ENCODE measurements around the gene GPC6. TPM values are rescaled to one million over a fixed set of nuclear protein-coding genes. Genes with fewer than 3 reads are reported as not detected.

The GPC6 gene
- total RNA-seq, 2 donors from 2014 or later = 1.6 to 4.0 TPM

DNA sequence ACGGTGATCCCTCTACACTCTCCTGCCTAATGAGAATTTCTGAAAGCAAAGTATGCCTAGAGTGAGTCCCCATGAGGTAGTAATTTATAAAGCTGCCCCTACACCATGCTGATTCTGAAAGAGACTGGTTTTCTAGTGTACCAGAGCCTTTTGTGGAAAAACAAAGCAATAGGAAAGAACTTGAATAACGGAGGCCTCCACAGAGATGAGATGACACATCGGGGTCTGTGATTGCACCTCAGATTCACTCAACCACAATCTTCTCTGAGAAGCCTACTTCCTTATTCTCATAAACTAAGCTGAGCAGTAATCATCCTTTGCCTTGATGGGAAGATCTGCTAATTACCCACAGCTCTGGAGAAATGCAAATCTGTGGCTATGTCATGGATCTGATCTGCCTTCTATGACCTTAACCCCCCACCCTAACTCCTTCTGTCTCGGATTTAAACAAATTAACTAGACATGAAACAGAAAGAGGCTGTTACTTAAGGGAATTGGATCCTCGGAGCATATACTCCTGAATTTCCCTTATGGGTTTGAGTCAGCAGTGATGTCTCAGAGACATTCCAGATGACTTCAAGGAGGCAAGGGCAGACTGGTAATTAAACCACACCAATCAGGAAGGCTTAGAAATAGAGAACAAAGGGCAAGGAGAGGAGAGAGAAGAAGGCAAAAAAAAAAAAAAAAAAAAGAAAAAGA, 1124.8 kb downstream of the GPC6 start:
- Histone ChIP-seq H3K27me3 (no peaks in the 10 kb centered on the region), H3K9me3 (no peaks in the 10 kb centered on the region), H3K36me3 (replicated peaks in 1 of 2; ENCODE audit: insufficient read depth in 1 of 2, low read depth in 2 of 2) (no peaks in the 10 kb centered on the region), H3K4me1 (no peaks in the 10 kb centered on the region), H3K4me3 (no peak overlapping the region), H3K27ac (no peak overlapping the region)
- intact Hi-C loops (cut with DNase I) = no loop called here
- no peak for ATAC-seq
- no peak for DNase-seq
- WGBS, 2 donors = 59 to 70% methylated on average over 5 of the region's 5 CpGs
- TF ChIP-seq, protein P1, sequence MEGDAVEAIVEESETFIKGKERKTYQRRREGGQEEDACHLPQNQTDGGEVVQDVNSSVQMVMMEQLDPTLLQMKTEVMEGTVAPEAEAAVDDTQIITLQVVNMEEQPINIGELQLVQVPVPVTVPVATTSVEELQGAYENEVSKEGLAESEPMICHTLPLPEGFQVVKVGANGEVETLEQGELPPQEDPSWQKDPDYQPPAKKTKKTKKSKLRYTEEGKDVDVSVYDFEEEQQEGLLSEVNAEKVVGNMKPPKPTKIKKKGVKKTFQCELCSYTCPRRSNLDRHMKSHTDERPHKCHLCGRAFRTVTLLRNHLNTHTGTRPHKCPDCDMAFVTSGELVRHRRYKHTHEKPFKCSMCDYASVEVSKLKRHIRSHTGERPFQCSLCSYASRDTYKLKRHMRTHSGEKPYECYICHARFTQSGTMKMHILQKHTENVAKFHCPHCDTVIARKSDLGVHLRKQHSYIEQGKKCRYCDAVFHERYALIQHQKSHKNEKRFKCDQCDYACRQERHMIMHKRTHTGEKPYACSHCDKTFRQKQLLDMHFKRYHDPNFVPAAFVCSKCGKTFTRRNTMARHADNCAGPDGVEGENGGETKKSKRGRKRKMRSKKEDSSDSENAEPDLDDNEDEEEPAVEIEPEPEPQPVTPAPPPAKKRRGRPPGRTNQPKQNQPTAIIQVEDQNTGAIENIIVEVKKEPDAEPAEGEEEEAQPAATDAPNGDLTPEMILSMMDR (IDR thresholded peaks at IDR 0.05) = no peak
- no peak for TF ChIP-seq POLR2A (IDR thresholded peaks at IDR 0.05)

DNA sequence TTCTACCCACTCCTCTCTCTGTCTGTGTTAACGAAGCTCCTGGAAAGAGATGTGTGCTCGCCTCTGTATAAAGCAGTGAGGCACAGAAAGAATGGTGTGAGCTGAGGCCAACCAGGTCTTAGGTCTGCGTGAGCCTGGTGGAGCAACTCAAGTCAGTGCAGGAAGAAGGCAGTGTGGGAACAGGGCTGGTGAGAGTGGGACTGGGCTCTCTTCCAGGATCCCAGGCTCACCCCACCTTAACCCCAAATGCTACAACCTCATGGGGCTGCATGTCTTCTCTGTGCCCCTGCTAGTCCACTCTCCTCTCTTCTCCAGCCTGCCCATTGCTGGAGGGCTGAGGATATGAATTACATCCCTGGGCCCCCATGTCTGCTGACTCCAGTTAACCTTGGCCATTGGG, 1125.5 kb downstream of the GPC6 start:
- TF ChIP-seq POLR2A (IDR thresholded peaks at IDR 0.05) = no peak
- TF ChIP-seq, protein P1 (IDR thresholded peaks at IDR 0.05) = no peak
- H3K36me3 ChIP-seq (replicated peaks in 1 of 2; ENCODE audit: insufficient read depth in 1 of 2, low read depth in 2 of 2) = no peaks in the 10 kb centered on the region
- ATAC-seq (no peak), DNase-seq (no peak)
- no peaks in the 10 kb centered on the region for H3K27me3 ChIP-seq
- 83 to 90% methylated on average over 3 of the region's 3 CpGs for WGBS, 2 donors
- no peaks in the 10 kb centered on the region for H3K4me1 ChIP-seq
- no peak overlapping the region for H3K27ac ChIP-seq
- no peaks in the 10 kb centered on the region for H3K9me3 ChIP-seq
- intact Hi-C loops (cut with DNase I) = no loop called here
- no peak overlapping the region for H3K4me3 ChIP-seq

DNA sequence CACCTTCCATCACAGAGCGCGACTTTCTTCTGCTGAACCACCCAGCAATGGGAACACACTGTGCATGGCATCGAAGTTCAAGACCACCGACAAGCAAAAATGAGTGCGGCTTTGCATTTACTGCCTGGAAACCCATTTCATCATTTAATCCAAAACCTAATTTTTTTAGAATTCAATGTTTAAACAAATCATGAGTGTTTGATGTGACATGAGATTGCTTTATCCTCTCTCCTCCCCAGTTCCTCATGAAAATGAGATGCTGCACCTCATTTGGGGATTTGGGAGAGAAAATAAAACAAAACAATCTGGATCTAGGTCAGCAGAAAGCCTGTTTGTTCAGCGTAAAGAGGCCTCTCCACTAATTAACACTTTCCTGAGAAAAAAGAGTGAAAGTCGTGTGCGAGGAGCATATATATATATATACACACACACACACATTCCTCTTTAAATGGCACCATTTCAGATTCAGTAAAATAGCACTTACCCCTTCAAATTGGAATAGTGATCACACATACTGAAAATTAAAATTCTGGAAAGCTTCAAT, 1126.6 kb downstream of the GPC6 start:
- TF ChIP-seq, protein P1 (IDR thresholded peaks at IDR 0.05) = no peak
- no peak for TF ChIP-seq POLR2A (IDR thresholded peaks at IDR 0.05)

DNA sequence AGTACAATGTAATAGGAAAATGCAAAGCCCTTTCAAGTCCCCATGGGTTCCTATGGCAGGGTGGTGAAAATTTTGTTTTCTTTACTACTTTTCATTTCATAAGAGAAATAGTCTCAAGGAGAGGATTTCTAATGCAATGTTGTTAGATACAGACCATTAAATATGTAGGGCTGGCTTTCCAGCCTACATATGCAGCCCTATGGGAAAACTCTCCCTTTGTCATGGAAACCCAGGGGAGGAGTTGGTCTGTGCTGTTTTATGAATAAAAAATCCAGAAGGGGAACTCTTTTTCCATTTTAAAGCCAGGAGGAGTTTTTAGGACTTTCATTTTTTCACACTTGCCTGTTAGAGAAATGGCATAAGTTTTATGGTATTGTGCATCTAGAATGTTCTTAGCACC, 1133.3 kb downstream of the GPC6 start:
- intact Hi-C loops (cut with DNase I) = no loop called here
- Histone ChIP-seq H3K27ac (no peak overlapping the region), H3K27me3 (no peaks in the 10 kb centered on the region), H3K9me3 (no peaks in the 10 kb centered on the region), H3K36me3 (replicated peaks in 1 of 2; ENCODE audit: insufficient read depth in 1 of 2, low read depth in 2 of 2) (no peaks in the 10 kb centered on the region), H3K4me1 (peaks cover 8% of the 10 kb centered on the region), H3K4me3 (no peak overlapping the region)
- ATAC-seq (no peak), DNase-seq (no peak)
- no peak for TF ChIP-seq POLR2A (IDR thresholded peaks at IDR 0.05)
- TF ChIP-seq, protein P1 (IDR thresholded peaks at IDR 0.05) = no peak

More for the DNA sequence above, 1126.6 kb downstream of the GPC6 start:
- WGBS, 2 donors = 83 to 88% methylated on average over 8 of the region's 8 CpGs
- Histone ChIP-seq H3K36me3 (replicated peaks in 1 of 2; ENCODE audit: insufficient read depth in 1 of 2, low read depth in 2 of 2) (no peaks in the 10 kb centered on the region), H3K9me3 (no peaks in the 10 kb centered on the region), H3K27ac (no peak overlapping the region), H3K4me3 (no peak overlapping the region), H3K4me1 (no peaks in the 10 kb centered on the region), H3K27me3 (no peaks in the 10 kb centered on the region)
- ATAC-seq (no peak), DNase-seq (no peak)
- intact Hi-C loops (cut with DNase I) = no loop called here

DNA sequence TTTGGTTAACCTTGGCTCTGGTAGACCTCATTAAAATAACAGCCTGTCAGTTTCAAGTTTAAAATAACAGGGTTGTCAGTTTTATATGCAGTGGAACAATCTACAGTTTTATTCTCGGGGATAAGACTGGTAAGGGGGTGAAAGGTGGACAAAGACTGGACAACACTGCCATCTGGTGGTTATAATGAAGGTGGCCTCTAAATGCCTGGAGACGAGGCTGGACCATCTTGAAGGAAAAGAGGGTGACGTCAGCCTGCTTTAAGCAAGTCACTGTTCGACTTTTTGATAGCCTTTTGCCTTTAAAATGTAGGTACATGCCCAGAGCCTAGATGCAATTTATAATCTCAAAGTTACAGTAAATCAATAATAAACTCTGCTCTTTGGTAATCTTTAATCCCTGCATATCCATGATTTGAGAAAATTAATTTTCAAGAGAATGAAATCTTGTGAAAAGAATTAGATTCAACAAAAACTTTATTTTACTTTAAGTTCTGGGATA, 1135.9 kb downstream of the GPC6 start:
- Histone ChIP-seq H3K27ac (no peak overlapping the region), H3K4me1 (peaks cover 8% of the 10 kb centered on the region), H3K27me3 (no peaks in the 10 kb centered on the region), H3K4me3 (no peak overlapping the region), H3K36me3 (replicated peaks in 1 of 2; ENCODE audit: insufficient read depth in 1 of 2, low read depth in 2 of 2) (no peaks in the 10 kb centered on the region), H3K9me3 (no peaks in the 10 kb centered on the region)
- ATAC-seq (peak; percentile 94), DNase-seq (peak; percentile 66 to 81 (median 70))
- WGBS, 2 donors = 0 to 1% methylated on average over 4 of the region's 4 CpGs
- TF ChIP-seq POLR2A (IDR thresholded peaks at IDR 0.05) = no peak
- TF ChIP-seq, protein P1 (IDR thresholded peaks at IDR 0.05) = peak; percentile 58 to 92 (median 88)
- intact Hi-C loops (cut with DNase I) = no loop called here
